Smooth muscle cell (in vitro differentiated cells): ENCODE results near the gene CAMSAP1. TPM values are rescaled to one million over a fixed set of nuclear protein-coding genes. Genes with fewer than 3 reads are reported as not detected.

Experiments used
- DNase-seq: peaks from one replicate; lab custom pipeline; 2025; ENCODE audit not compliant: unreplicated experiment; lab: John Stamatoyannopoulos, UW
- H2AFZ ChIP-seq: fragments of 200-600 bp; sonication (generic); 2 replicates; pipeline ENCODE4 v1.6.0; 2016; ENCODE audit warnings: antibody characterized with exemption, low read depth, mild to moderate bottlenecking
- H3F3A ChIP-seq: fragments of 200-600 bp; sonication (generic); 2 replicates; pipeline ENCODE4 v1.6.0; 2017; ENCODE audit warnings: antibody characterized with exemption, low read depth
- H3K27ac ChIP-seq: fragments of 200-600 bp; sonication (generic); 2 replicates; pipeline ENCODE4 v1.5.1; 2016; ENCODE audit warnings: low read depth, mild to moderate bottlenecking
- H3K27me3 ChIP-seq: fragments of 200-600 bp; sonication (generic); 2 replicates; pipeline ENCODE4 v1.6.1; 2016; ENCODE audit warnings: low read depth, mild to moderate bottlenecking
- H3K36me3 ChIP-seq: fragments of 200-600 bp; sonication (generic); 2 replicates; pipeline ENCODE4 v1.5.1; 2016; ENCODE audit warnings: low read depth
- H3K4me1 ChIP-seq: fragments of 200-600 bp; sonication (generic); 2 replicates; pipeline ENCODE4 v1.5.1; 2016; ENCODE audit warnings: low read depth
- H3K4me2 ChIP-seq: fragments of 200-600 bp; sonication (generic); 2 replicates; pipeline ENCODE4 v1.6.0; 2016; ENCODE audit warnings: mild to moderate bottlenecking
- H3K4me3 ChIP-seq: fragments of 200-600 bp; sonication (generic); 2 replicates; pipeline ENCODE4 v1.5.1; 2016; ENCODE audit warnings: mild to moderate bottlenecking
- H3K79me2 ChIP-seq: fragments of 200-600 bp; sonication (generic); 2 replicates; pipeline ENCODE4 v1.6.0; 2016; ENCODE audit warnings: low read depth, mild to moderate bottlenecking
- H3K9ac ChIP-seq: fragments of 200-600 bp; sonication (generic); 2 replicates; pipeline ENCODE4 v1.6.0; 2016; ENCODE audit warnings: low read depth
- H3K9me3 ChIP-seq: fragments of 200-600 bp; sonication (generic); replicated peaks from 2 replicates; pipeline ENCODE4 v1.5.1; 2016; ENCODE audit warnings: low read depth
- H4K20me1 ChIP-seq: fragments of 200-600 bp; sonication (generic); 2 replicates; pipeline ENCODE4 v1.6.0; 2016; ENCODE audit warnings: low read depth
- CTCF ChIP-seq: fragments of 200-600 bp; sonication (generic); IDR thresholded peaks from 2 replicates; pipeline ENCODE4 v1.5.1; 2017; ENCODE audit warnings: borderline replicate concordance, mild to moderate bottlenecking, antibody characterized with exemption; ENCODE audit not compliant: insufficient read depth, poor library complexity, severe bottlenecking
- WGBS: methylation state at CpG from one replicate; pipeline ENCODE4 v1.1.7; 2016; ENCODE audit warnings: low lambda C conversion rate; 5-methylcytosine and 5-hydroxymethylcytosine counted together
- polyA plus RNA-seq: library from polyadenylated mRNA; unstranded; fragments of >200 nt; fragmentation: Nextera tagmentation; extraction: Ambion mirVana; gene quantifications from 2 replicates; pipeline ENCODE4 v1.2.1, GENCODE V29; 2016
- total RNA-seq: library from RNA; depleted of rRNA; stranded (reverse); fragments of >200 nt; gene quantifications from 2 replicates; pipeline ENCODE4 v1.2.3, GENCODE V29; 2014

The CAMSAP1 gene
- total and polyA plus RNA-seq, 2 experiments from 2014 or later: 5.4 to 17.8 TPM

GRCh38 chr9:135898634-135899407 lies 8.5 kb downstream of the CAMSAP1 start:
- no peak overlapping the region for H2AFZ ChIP-seq
- H3F3A ChIP-seq: no peaks in the 10 kb centered on the region
- H3K4me3 ChIP-seq: no peak overlapping the region
- H3K4me2 ChIP-seq: no peak overlapping the region
- H3K9me3 ChIP-seq: no peaks in the 10 kb centered on the region
- H3K27me3 ChIP-seq: no peaks in the 10 kb centered on the region
- H3K27ac ChIP-seq: peak overlapping the region; percentile 12
- DNase-seq: no peak
- H4K20me1 ChIP-seq: peaks cover 99% of the 10 kb centered on the region
- peaks cover 100% of the 10 kb centered on the region for H3K79me2 ChIP-seq
- WGBS: 68% methylated on average over 11 of the region's 11 CpGs
- no peak overlapping the region for H3K9ac ChIP-seq
- no peaks in the 10 kb centered on the region for H3K36me3 ChIP-seq
- TF ChIP-seq CTCF: no peak
- peaks cover 3% of the 10 kb centered on the region for H3K4me1 ChIP-seq

- 83% methylated on average over 2 of the region's 2 CpGs for WGBS
- Histone ChIP-seq H3K27ac (no peak overlapping the region), H3F3A (no peaks in the 10 kb centered on the region), H3K27me3 (no peaks in the 10 kb centered on the region), H3K9me3 (no peaks in the 10 kb centered on the region), H3K79me2 (peaks cover 100% of the 10 kb centered on the region), H3K4me1 (peaks cover 2% of the 10 kb centered on the region), H3K4me3 (no peak overlapping the region), H3K4me2 (no peak overlapping the region), H3K9ac (no peak overlapping the region), H3K36me3 (no peaks in the 10 kb centered on the region), H2AFZ (no peak overlapping the region), H4K20me1 (peaks cover 99% of the 10 kb centered on the region)
- no peak for TF ChIP-seq CTCF
- DNase-seq: no peak
Observed at GRCh38 chr9:135896626-135897025, 10.7 kb downstream of the CAMSAP1 start.

- H3K79me2 ChIP-seq: peaks cover 100% of the 10 kb centered on the region
- no peak overlapping the region for H3K4me3 ChIP-seq
- no peaks in the 10 kb centered on the region for H3K27me3 ChIP-seq
- WGBS: 98% methylated on average over 3 of the region's 3 CpGs
- no peak overlapping the region for H3K4me2 ChIP-seq
- H3K27ac ChIP-seq: no peak overlapping the region
- H4K20me1 ChIP-seq: peaks cover 99% of the 10 kb centered on the region
- H3F3A ChIP-seq: no peaks in the 10 kb centered on the region
- no peaks in the 10 kb centered on the region for H3K36me3 ChIP-seq
- no peak for DNase-seq
- no peak for TF ChIP-seq CTCF
- peaks cover 6% of the 10 kb centered on the region for H3K4me1 ChIP-seq
- no peak overlapping the region for H2AFZ ChIP-seq
- no peak overlapping the region for H3K9ac ChIP-seq
- no peaks in the 10 kb centered on the region for H3K9me3 ChIP-seq
Observed at GRCh38 chr9:135896205-135896604, 11.1 kb downstream of the CAMSAP1 start.

GRCh38 chr9:135895202-135895848 lies 12.0 kb downstream of the CAMSAP1 start:
- H3K9me3 ChIP-seq: no peaks in the 10 kb centered on the region
- peaks cover 100% of the 10 kb centered on the region for H3K79me2 ChIP-seq
- H3K36me3 ChIP-seq: no peaks in the 10 kb centered on the region
- no peaks in the 10 kb centered on the region for H3K27me3 ChIP-seq
- peaks cover 99% of the 10 kb centered on the region for H4K20me1 ChIP-seq
- H3K9ac ChIP-seq: no peak overlapping the region
- H3F3A ChIP-seq: no peaks in the 10 kb centered on the region
- H3K4me1 ChIP-seq: peaks cover 15% of the 10 kb centered on the region
- H3K4me2 ChIP-seq: no peak overlapping the region
- H3K4me3 ChIP-seq: no peak overlapping the region
- WGBS: 94% methylated on average over 4 of the region's 4 CpGs
- DNase-seq: no peak
- no peak for TF ChIP-seq CTCF
- H2AFZ ChIP-seq: no peak overlapping the region
- no peak overlapping the region for H3K27ac ChIP-seq
